Activated CD4-positive, alpha-beta T cell treated with anti-CD3 and anti-CD28 coated beads, Interleukin-2, amount 10 ng/mL, durations not matched to agents 24 days and 14 days (primary cell): Measurements from ENCODE around the gene EOLA1. TPM values are rescaled to one million over a fixed set of nuclear protein-coding genes. Genes with fewer than 3 reads are reported as not detected.
A peak's percentile ranks its signal among the peaks of the same experiment; 100 is the strongest.
"Not testable (repeated sequence)": the region's sequence is repeated elsewhere in the genome, so short reads cannot be mapped to it uniquely, and the experiment has no call there.

ENCODE experiments used
- DNase-seq: peaks from one replicate; pipeline ENCODE4 v3.0.0; 2022
- H3K27ac Mint-ChIP-seq: one replicate; pipeline ENCODE4 v1.8.0; 2022; ENCODE audit warnings: mild to moderate bottlenecking, mixed read lengths
- H3K27me3 Mint-ChIP-seq: one replicate; pipeline ENCODE4 v1.8.0; 2022; ENCODE audit warnings: mixed read lengths
- H3K36me3 Mint-ChIP-seq: one replicate; pipeline ENCODE4 v1.8.0; 2022; ENCODE audit warnings: low read depth, mild to moderate bottlenecking, mixed read lengths
- H3K4me1 Mint-ChIP-seq: one replicate; pipeline ENCODE4 v1.8.0; 2021; ENCODE audit warnings: mixed read lengths
- H3K4me3 Mint-ChIP-seq: one replicate; pipeline ENCODE4 v1.8.0; 2022; ENCODE audit warnings: mild to moderate bottlenecking, moderate library complexity, mixed read lengths
- H3K9me3 Mint-ChIP-seq: one replicate; pipeline ENCODE4 v1.8.0; 2021; ENCODE audit warnings: mixed read lengths
- intact Hi-C: fragments of 100-400 bp; cut with micrococcal nuclease; formaldehyde crosslinking; loops from one replicate; pipeline ENCODE4 v1.15.1; 2023
- total RNA-seq: library from RNA; stranded (reverse); gene quantifications from 2 replicates; pipeline ENCODE4 v1.2.3, GENCODE V29; 2022

Gene EOLA1
- total RNA-seq, 1 donor from 2014 or later, result 24.8 TPM

DNA sequence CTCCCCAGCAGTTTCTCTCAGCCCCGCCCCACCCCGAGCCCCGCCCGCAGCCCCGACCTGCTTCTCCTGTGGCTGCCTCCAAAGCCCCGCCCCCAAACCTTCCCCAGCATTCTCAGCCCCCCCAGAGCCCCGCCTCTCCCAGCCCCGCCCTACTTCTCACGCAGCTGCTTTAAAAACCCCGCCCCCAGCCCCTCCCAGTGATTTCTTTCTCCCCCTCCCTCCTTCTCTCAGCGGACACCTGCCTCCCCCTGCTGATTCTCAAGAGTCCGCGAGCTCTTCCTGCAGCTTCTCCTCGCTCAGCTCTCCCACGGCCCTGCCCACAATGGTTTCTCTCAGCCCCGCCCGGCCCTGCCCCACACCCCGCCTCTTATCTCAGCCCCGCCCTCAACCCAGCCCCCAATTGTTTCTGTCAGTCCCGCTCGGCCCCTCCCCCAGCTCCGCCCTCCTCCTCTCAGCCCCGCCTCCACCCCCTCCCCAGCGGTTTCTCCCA, 636 bp upstream of the EOLA1 start:
- no peaks in the 10 kb centered on the region for H3K27me3 Mint-ChIP-seq
- peak overlapping the region; percentile 100 for H3K4me3 Mint-ChIP-seq
- H3K4me1 Mint-ChIP-seq, result peaks cover 14% of the 10 kb centered on the region
- H3K36me3 Mint-ChIP-seq, result peaks cover 11% of the 10 kb centered on the region
- H3K9me3 Mint-ChIP-seq, result no peaks in the 10 kb centered on the region
- peak; percentile 92 for DNase-seq
- H3K27ac Mint-ChIP-seq, result peak overlapping the region; percentile 100
- intact Hi-C loops, result loop anchor here (5.0 kb wide), 1 partner anchor 1027 kb away; the partner anchor contains the start of gene MTM1

DNA sequence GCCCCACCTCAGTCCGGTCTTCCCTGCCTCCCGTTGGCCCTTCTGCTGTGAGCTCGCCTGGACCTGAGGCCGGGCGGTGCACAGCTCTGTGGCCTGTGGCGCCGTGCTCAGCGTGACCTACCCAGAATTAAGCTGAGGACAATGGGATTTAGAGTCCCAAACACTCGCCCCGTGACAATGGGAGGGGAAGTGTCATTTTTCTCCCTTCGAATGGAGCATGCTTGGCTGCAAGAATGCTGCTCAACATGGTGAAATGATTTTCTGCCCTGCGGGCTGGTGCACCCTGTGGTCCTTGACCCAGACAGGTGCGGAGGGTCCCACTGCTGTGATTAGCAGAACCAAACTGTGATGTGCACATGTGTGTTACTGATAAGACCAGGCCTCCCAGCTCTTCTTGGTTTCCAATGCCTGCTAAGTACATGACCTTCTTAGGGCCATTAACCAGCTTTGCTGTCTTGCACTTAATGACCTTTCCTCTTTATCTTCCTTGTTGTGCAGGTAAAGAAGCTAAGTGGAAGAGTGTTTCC, 772 bp downstream of the EOLA1 start:
- peaks cover 4% of the 10 kb centered on the region for H3K36me3 Mint-ChIP-seq
- H3K9me3 Mint-ChIP-seq, result no peaks in the 10 kb centered on the region
- intact Hi-C loops, result loop anchor here (5.0 kb wide), 1 partner anchor 1026 kb away; the partner anchor contains the start of gene MTM1
- no peak for DNase-seq
- H3K4me1 Mint-ChIP-seq, result peaks cover 14% of the 10 kb centered on the region
- peak overlapping the region; percentile 100 for H3K27ac Mint-ChIP-seq
- peak overlapping the region; percentile 100 for H3K4me3 Mint-ChIP-seq
- no peaks in the 10 kb centered on the region for H3K27me3 Mint-ChIP-seq

DNA sequence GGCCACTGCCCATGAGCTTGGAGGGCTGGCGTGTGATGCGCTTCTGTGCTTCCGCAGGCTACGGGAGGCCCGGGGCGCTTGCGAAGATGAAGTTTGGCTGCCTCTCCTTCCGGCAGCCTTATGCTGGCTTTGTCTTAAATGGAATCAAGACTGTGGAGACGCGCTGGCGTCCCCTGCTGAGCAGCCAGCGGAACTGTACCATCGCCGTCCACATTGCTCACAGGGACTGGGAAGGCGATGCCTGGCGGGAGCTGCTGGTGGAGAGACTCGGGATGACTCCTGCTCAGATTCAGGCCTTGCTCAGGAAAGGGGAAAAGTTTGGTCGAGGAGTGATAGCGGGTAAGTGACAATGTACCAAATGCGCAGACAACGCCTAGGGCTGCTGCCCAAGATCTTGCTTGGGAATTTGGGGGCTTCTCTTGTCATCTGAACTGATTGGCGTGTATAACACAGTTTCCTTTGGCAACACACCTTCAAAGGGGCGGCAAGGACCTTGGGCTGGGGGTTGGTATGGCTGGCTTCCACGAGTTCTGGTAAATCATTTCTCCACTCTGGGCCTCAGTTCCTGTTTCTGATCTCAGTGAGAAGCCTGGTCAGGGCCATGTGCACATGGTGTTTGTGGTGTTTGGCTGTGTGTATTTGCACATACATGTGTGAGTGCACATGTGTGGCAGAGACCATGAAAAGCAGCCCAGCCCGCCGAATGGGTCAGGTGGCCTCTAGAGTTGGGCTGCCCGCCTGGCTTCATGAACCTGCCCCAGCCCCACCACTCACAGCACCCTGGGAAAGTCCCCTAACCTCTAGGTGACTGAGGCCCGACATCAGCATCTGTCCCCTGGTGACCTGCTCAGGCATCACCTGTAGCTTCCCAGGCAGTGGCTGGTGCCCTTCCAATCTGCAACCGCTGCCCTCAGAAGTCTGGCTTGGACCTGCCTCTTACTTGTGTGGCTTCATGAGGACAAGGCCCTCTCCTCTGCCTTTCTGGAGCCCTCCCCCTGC, 5.0 kb downstream of the EOLA1 start:
- H3K36me3 Mint-ChIP-seq, intact Hi-C loops, H3K9me3 Mint-ChIP-seq, H3K4me3 Mint-ChIP-seq, H3K4me1 Mint-ChIP-seq, H3K27me3 Mint-ChIP-seq, H3K27ac Mint-ChIP-seq, DNase-seq: not testable (repeated sequence)

DNA sequence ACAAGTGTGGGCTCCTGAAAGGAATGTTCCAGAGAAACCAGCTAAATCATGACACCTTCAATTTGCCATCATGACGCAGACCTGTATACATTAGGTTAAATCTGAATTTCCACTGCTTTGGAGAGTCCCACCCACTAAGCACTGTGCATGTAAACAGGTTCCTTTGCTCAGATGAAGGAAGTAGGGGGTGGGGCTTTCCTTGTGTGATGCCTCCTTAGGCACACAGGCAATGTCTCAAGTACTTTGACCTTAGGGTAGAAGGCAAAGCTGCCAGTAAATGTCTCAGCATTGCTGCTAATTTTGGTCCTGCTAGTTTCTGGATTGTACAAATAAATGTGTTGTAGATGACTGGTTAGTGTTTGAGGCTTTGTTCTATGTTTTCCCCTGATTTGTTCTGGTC, 6.2 kb downstream of the EOLA1 start:
- H3K4me3 Mint-ChIP-seq, H3K27ac Mint-ChIP-seq, H3K36me3 Mint-ChIP-seq, H3K9me3 Mint-ChIP-seq, DNase-seq, H3K27me3 Mint-ChIP-seq, H3K4me1 Mint-ChIP-seq, intact Hi-C loops: not testable (repeated sequence)

DNA sequence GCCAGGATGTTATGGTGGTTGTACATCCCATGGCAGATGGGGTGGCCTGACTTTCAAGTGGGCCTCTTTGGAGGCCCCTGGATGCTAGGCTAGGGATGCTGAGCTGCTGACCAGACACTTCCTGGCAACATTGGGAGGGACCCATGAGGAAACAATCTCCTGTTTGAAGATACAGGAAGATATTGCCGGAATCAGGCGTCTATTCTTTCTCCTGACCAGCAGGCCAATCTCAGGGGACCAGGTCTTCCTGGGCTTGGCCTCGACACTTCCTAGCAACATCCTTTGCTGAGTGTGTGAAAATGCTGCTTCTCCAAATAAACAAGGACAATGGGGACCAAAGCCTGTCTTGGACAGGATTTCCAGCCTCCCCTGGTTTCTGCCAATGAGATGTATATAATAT, 7.0 kb downstream of the EOLA1 start:
- H3K36me3 Mint-ChIP-seq, DNase-seq, H3K27me3 Mint-ChIP-seq, intact Hi-C loops, H3K4me1 Mint-ChIP-seq, H3K4me3 Mint-ChIP-seq, H3K9me3 Mint-ChIP-seq, H3K27ac Mint-ChIP-seq: not testable (repeated sequence)

DNA sequence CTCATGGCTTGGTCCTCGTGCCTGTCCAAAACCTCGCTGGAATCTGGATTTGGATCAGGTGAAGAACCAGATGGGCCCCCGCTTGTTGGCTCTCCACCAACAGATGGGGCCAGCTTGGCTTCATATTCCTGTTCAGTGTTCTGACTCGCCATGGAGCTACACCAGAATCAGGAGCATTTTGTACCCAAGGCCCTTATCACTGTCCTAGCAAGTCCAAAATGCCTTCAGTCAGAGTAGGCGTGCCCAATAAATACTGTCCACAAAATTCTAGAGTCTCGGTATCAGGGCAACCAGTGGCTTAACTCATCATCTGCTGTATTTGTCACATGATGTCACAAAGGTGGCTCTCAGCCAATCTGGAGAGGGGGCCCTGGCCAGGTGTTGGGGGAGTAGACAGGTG, 8.9 kb downstream of the EOLA1 start, which contains the start of gene HSFX3:
Gene HSFX3, minus strand, starts transcription at position 224 of the 400 bp plus-strand sequence. Its CDS starts 72 bp downstream, at position 152.
- intact Hi-C loops, H3K4me3 Mint-ChIP-seq, H3K27me3 Mint-ChIP-seq, H3K4me1 Mint-ChIP-seq, DNase-seq, H3K9me3 Mint-ChIP-seq, H3K36me3 Mint-ChIP-seq, H3K27ac Mint-ChIP-seq: not testable (repeated sequence)

DNA sequence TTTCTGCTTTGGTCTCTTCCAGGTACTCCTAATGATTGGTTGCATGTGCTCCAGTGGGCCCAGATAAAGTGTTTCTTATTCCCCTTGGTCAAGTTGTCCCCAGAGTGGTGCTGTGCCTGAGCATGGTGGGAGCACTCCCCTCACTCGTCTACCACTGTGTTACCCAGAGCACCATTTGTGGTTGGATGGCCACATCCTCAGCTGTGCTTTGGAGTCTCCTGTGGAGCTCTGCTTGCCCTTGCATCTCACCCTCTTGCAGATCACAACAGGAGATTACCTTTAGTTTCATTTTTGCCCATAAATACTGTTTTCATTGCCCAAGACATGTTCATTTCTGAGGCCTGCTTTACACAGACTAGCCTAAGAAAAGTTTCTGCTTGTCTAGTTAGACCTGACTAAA, 9.6 kb downstream of the EOLA1 start:
- H3K4me1 Mint-ChIP-seq, H3K36me3 Mint-ChIP-seq, H3K27ac Mint-ChIP-seq, H3K9me3 Mint-ChIP-seq, H3K27me3 Mint-ChIP-seq, H3K4me3 Mint-ChIP-seq, intact Hi-C loops: not testable (repeated sequence)
- peak; percentile 77 for DNase-seq

DNA sequence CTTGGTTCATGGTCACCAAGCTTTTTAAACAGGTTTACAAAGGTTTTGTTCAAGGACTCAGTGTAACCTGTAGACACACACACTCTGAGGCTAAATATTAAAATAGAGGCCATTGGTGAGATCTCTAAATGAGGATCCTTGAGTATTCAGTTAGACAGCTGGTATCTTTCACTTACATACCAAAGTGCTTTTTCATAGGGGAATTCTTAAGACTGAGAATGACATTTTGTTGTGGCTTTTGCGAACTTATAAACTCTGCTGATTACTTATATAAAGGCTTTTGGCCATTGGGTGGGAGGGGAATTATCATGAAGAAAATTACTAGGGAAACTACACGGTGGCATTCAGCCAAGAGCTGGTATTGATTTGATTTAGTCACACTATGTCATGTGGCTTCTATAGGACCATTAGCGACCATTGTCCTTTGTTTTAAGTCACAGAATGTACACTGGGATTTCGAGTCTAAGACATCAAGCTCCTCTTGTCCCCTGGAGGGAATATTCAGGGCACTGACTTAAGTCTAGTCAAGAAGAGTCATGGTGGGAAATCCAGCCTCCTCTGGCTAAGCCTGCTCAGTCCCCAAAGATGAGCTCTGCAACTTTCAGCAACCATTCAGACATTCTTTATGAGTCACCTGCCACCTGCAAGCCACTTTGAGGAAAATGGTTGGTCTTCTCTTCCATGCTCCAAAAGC, 10.6 kb downstream of the EOLA1 start:
- H3K27me3 Mint-ChIP-seq, H3K9me3 Mint-ChIP-seq, H3K27ac Mint-ChIP-seq, H3K4me1 Mint-ChIP-seq, DNase-seq, H3K4me3 Mint-ChIP-seq, H3K36me3 Mint-ChIP-seq, intact Hi-C loops: not testable (repeated sequence)

DNA sequence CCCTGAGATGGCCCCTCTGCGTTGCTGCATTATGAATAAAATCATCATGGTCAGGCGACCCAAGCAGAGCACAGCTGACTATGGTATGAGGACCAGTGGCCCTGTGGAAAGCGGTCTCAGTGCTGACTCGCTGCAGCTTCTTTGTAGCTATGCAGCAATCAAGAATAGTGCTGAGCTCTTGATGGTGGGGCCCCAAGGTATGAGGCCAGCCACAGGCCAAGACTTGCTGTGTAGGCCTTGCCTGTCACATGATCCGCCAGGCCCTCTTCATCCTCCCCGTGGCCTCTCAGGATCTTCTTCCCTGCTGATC, 11.1 kb downstream of the EOLA1 start:
- not testable (repeated sequence) for H3K27me3 Mint-ChIP-seq, H3K4me3 Mint-ChIP-seq

DNA sequence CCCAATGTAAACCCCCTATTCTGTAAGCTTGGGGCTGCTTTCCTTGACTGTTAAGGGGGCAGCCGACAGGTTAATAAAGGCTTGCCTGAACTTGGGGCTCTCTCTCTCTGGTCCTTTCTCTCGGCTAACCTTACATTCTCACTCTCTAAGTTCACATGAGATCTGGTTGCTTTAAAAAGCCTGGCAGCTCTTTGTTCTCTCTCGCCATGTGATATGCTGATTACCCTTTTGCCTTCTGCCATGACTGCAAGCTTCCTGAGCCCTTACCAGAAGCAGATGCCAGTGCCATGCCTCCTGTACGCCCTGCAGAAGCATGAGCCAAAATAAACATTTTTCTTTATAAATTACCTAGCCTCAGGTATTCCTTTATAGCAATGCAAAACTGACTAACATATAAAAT, 14.4 kb downstream of the EOLA1 start:
- H3K4me1 Mint-ChIP-seq, intact Hi-C loops, H3K36me3 Mint-ChIP-seq, H3K4me3 Mint-ChIP-seq, H3K9me3 Mint-ChIP-seq, H3K27ac Mint-ChIP-seq, DNase-seq, H3K27me3 Mint-ChIP-seq: not testable (repeated sequence)

More for the DNA sequence above, 11.1 kb downstream of the EOLA1 start:
- H3K36me3 Mint-ChIP-seq, H3K27ac Mint-ChIP-seq, H3K9me3 Mint-ChIP-seq, H3K4me1 Mint-ChIP-seq, intact Hi-C loops, DNase-seq: not testable (repeated sequence)

DNA sequence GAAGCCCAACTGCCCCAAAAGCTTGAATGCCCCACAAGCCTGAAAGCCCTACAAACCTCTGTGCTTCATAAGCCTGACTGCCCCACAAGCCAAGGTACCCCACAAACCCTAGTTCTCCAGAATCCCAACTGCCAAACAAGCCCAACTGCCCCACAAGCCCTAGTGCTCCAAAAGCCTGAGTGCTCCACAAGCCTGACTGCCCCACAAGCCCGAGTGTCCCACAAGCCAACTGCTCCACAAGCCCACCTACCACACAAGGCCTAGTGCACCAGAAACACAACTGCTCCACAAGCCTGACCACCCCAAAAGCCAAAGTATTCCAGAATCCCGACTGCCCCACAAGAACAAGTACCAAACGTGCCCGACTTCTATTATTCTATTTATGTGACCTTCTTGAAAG, 22.5 kb downstream of the EOLA1 start:
- intact Hi-C loops, result no loop called here
- no peaks in the 10 kb centered on the region for H3K9me3 Mint-ChIP-seq
- no peak overlapping the region for H3K27ac Mint-ChIP-seq
- no peaks in the 10 kb centered on the region for H3K36me3 Mint-ChIP-seq
- no peaks in the 10 kb centered on the region for H3K4me1 Mint-ChIP-seq
- peak; percentile 23 for DNase-seq
- H3K4me3 Mint-ChIP-seq, result no peak overlapping the region
- no peaks in the 10 kb centered on the region for H3K27me3 Mint-ChIP-seq

DNA sequence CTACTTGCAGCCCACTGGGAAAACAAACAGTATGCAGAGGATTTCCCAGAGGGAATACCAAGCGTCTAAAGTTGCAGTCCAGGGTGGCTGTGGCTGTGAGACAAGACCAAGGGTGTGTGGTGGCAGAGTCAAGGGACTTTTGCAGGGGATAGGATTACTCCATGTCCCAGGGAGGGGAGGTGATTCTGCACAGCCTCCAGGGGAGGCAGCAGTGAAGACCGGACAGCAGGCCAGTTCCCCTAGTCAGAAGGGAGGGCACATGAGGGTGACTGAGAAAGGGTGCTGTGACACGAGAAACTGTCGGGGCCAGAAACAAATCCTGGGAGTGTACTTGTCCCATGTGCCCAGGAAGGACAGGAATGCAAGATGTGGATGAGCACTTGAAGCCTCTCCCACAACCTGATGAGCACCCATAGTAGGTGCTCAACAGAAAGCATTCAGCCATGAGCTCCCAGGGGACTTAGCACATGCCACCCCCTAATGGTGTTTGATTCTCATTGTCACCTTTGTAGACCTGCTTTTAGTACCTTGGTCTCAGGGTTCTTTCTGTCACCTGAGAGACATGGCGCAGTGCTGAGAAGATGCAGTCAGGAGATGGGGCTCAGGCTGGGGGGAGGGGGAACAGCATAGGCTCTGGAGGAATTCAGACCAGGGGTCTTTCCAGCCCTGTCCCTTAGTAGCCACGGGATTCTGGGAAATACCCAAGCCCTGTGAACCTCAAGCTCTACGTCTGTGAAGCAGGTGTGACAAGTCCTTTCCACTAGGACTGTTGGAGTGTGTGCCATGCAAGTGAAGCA, 27.0 kb downstream of the EOLA1 start:
- Mint-ChIP-seq H3K4me3 (no peak overlapping the region), H3K4me1 (peaks cover 15% of the 10 kb centered on the region), H3K27ac (no peak overlapping the region), H3K9me3 (no peaks in the 10 kb centered on the region), H3K27me3 (no peaks in the 10 kb centered on the region), H3K36me3 (no peaks in the 10 kb centered on the region)
- DNase-seq, result peak; percentile 33
- intact Hi-C loops, result no loop called here

DNA sequence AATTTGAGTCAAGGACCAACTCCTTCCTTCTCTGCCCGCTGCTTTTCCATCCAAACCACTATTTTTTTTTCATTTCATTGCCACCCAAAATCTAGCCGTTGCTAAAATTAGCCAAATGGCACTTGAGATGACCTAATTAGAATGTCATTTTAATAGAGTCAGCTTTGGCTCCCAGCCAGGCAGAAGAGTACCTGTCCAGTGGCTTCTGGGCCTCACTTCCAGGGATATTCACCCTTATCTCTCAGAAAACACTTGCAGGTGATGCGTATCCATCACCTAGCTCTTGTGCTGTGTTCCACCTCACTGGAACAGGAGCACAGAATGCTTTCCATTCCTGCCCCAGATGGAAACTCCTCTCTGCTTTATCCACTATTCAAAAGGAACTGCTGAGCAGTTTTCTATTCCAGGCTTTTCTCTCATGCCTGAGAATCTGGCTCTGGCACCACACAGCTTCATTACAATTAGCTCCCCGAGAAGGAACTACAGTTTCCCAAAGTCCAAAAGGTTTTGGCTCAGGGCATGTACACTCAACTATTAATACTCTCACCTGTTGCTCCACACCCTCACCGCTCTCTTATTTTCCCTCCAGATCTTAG, 28.0 kb downstream of the EOLA1 start:
- Mint-ChIP-seq H3K27ac (no peak overlapping the region), H3K27me3 (no peaks in the 10 kb centered on the region), H3K36me3 (no peaks in the 10 kb centered on the region), H3K9me3 (no peaks in the 10 kb centered on the region), H3K4me3 (no peak overlapping the region), H3K4me1 (peaks cover 18% of the 10 kb centered on the region)
- peak; percentile 7 for DNase-seq
- intact Hi-C loops, result no loop called here
